NCI-H82 treated with DMSO at 0.1 percent for 48 hours (cell line): ENCODE results near the gene MUSTN1.

Experiments used
- DNase-seq: peaks from one replicate; lab custom pipeline; 2025; ENCODE audit not compliant: unreplicated experiment; lab: John Stamatoyannopoulos, UW

Gene MUSTN1

GRCh38 chr3:52787672-52788625, 46.9 kb downstream of the MUSTN1 start:
- no peak for DNase-seq

GRCh38 chr3:52787246-52787645, 47.6 kb downstream of the MUSTN1 start:
- DNase-seq, result no peak

GRCh38 chr3:52786330-52787215, 48.2 kb downstream of the MUSTN1 start:
- DNase-seq, result no peak

- no peak for DNase-seq
Observed at GRCh38 chr3:52784931-52785590, 49.8 kb downstream of the MUSTN1 start.

GRCh38 chr3:52784021-52784621, 50.7 kb downstream of the MUSTN1 start:
- no peak for DNase-seq

GRCh38 chr3:52783211-52783555, 51.6 kb downstream of the MUSTN1 start:
- no peak for DNase-seq
